Esophagus muscularis mucosa (tissue), 4 donors: Measurements from ENCODE around the gene CXorf49.

ENCODE experiments used
- CTCF ChIP-seq, 3 experiments: fragments of 200-600 bp in 2 of 3; fragments of 450-650 bp in 1 of 3; sonication (generic) in 2 of 3; IDR thresholded peaks; one replicate each; pipeline ENCODE4 v1.5.1; 2017 to 2019; ENCODE audit warnings: antibody characterized with exemption in 3 of 3, mild to moderate bottlenecking in 2 of 3, moderate library complexity in 1 of 3
- EP300 ChIP-seq: sonication (generic); formaldehyde crosslinking; IDR thresholded peaks from one replicate; pipeline ENCODE4 v1.6.1; 2017; ENCODE audit warnings: antibody characterized with exemption
- POLR2A ChIP-seq: fragments of 450-650 bp; IDR thresholded peaks from one replicate; pipeline ENCODE4 v1.6.1; 2017; ENCODE audit warnings: antibody characterized with exemption, moderate library complexity, mild to moderate bottlenecking, low read depth
- POLR2AphosphoS5 ChIP-seq, 2 donors: sonication (generic); formaldehyde crosslinking; IDR thresholded peaks; one replicate each; pipeline ENCODE4 v1.6.1; 2017; ENCODE audit warnings: antibody characterized with exemption in 2 of 2

- TF ChIP-seq CTCF (IDR thresholded peaks at IDR 0.05) (no peak), POLR2AphosphoS5 (IDR thresholded peaks at IDR 0.05) (no peak), POLR2A (no peak), EP300 (no peak)
Observed at GRCh38 chrX:71671938-71672337, 46.1 kb downstream of the CXorf49 start.
